Activated CD4-positive, alpha-beta T cell treated with anti-CD3 and anti-CD28 coated beads, Interleukin-2, amount 50 U/mL, for 24 hours (primary cell): ENCODE measurements around the gene PACS1.
A peak's percentile ranks its signal among the peaks of the same experiment; 100 is the strongest.

Experiments
- DNase-seq, 2 donors: peaks; one replicate each; pipeline ENCODE4 v3.0.0-alpha.2; 2020; ENCODE audit warnings: low read depth in 1 of 2, low spot score in 1 of 2

PACS1 gene

GRCh38 chr11:66285250-66285947 lies 215.3 kb downstream of the PACS1 start:
- DNase-seq = no peak

GRCh38 chr11:66286699-66287098 lies 216.6 kb downstream of the PACS1 start:
- DNase-seq = no peak

GRCh38 chr11:66287211-66287888 lies 217.3 kb downstream of the PACS1 start:
- no peak for DNase-seq

GRCh38 chr11:66287889-66288670 lies 218.0 kb downstream of the PACS1 start:
- DNase-seq = no peak

GRCh38 chr11:66288671-66289547 lies 218.8 kb downstream of the PACS1 start, which contains the start of gene YIF1A:
Gene YIF1A, minus strand, starts transcription at chr11:66289143. Its CDS starts 158 bp downstream, at chr11:66288985.
- peak; percentile 91 to 99 for DNase-seq

- peak in 1 of 2 donors; percentile 76 for DNase-seq
Measured at GRCh38 chr11:66289548-66290329, 219.7 kb downstream of the PACS1 start.

- no peak for DNase-seq
Measured at GRCh38 chr11:66290330-66290621, 220.2 kb downstream of the PACS1 start.

- no peak for DNase-seq
Measured at GRCh38 chr11:66291303-66291705, 221.2 kb downstream of the PACS1 start.

- DNase-seq = no peak
Measured at GRCh38 chr11:66291706-66292542, 221.9 kb downstream of the PACS1 start, which contains the start of gene TMEM151A. Gene TMEM151A, plus strand, starts transcription at chr11:66291894. Its CDS starts 120 bp downstream, at chr11:66292014.

GRCh38 chr11:66292543-66293332 lies 222.7 kb downstream of the PACS1 start:
- no peak for DNase-seq

- no peak for DNase-seq
Measured at GRCh38 chr11:66293352-66293751, 223.3 kb downstream of the PACS1 start.

GRCh38 chr11:66293777-66294625 lies 223.9 kb downstream of the PACS1 start:
- no peak for DNase-seq
